ENCODE results near the gene FBXO24.
"Not testable (repeated sequence)": the region's sequence is repeated elsewhere in the genome, so short reads cannot be mapped to it uniquely, and the experiment has no call there.

FBXO24 gene

GRCh38 chr7:100540073-100540723 lies 45.9 kb upstream of the FBXO24 start:
- no peaks in the 10 kb centered on the region for H3K9me3 ChIP-seq (ENCODE audit: severe bottlenecking)
- no peak for ATAC-seq (ENCODE audit: low read depth)
- H3K4me3 ChIP-seq (ENCODE audit: severe bottlenecking), result peak overlapping the region; percentile 82

GRCh38 chr7:100541309-100541708 lies 44.8 kb upstream of the FBXO24 start:
- H3K27me3 ChIP-seq (ENCODE audit: insufficient read depth, poor library complexity, severe bottlenecking); ATAC-seq (ENCODE audit: low read depth); H3K9me3 ChIP-seq (ENCODE audit: severe bottlenecking); H3K4me3 ChIP-seq (ENCODE audit: severe bottlenecking); DNase-seq (ENCODE audit: low spot score); H3K36me3 ChIP-seq (ENCODE audit: low read depth); H3K27ac ChIP-seq (ENCODE audit: poor library complexity, severe bottlenecking): not testable (repeated sequence)
- peaks cover 32% of the 10 kb centered on the region for H3K4me1 ChIP-seq (ENCODE audit: insufficient read depth, poor library complexity, severe bottlenecking)

More at GRCh38 chr7:100540073-100540723, 45.9 kb upstream of the FBXO24 start:
- TF ChIP-seq, protein P1, sequence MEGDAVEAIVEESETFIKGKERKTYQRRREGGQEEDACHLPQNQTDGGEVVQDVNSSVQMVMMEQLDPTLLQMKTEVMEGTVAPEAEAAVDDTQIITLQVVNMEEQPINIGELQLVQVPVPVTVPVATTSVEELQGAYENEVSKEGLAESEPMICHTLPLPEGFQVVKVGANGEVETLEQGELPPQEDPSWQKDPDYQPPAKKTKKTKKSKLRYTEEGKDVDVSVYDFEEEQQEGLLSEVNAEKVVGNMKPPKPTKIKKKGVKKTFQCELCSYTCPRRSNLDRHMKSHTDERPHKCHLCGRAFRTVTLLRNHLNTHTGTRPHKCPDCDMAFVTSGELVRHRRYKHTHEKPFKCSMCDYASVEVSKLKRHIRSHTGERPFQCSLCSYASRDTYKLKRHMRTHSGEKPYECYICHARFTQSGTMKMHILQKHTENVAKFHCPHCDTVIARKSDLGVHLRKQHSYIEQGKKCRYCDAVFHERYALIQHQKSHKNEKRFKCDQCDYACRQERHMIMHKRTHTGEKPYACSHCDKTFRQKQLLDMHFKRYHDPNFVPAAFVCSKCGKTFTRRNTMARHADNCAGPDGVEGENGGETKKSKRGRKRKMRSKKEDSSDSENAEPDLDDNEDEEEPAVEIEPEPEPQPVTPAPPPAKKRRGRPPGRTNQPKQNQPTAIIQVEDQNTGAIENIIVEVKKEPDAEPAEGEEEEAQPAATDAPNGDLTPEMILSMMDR (IDR thresholded peaks at IDR 0.05; ENCODE audit: poor library complexity, severe bottlenecking), result no peak
- Histone ChIP-seq H3K27ac (ENCODE audit: poor library complexity, severe bottlenecking) (peak overlapping the region; percentile 22), H3K27me3 (ENCODE audit: insufficient read depth, poor library complexity, severe bottlenecking) (no peaks in the 10 kb centered on the region), H3K4me1 (ENCODE audit: insufficient read depth, poor library complexity, severe bottlenecking) (peaks cover 23% of the 10 kb centered on the region), H3K36me3 (ENCODE audit: low read depth) (no peaks in the 10 kb centered on the region)
- no peak for DNase-seq (ENCODE audit: low spot score)

DNA sequence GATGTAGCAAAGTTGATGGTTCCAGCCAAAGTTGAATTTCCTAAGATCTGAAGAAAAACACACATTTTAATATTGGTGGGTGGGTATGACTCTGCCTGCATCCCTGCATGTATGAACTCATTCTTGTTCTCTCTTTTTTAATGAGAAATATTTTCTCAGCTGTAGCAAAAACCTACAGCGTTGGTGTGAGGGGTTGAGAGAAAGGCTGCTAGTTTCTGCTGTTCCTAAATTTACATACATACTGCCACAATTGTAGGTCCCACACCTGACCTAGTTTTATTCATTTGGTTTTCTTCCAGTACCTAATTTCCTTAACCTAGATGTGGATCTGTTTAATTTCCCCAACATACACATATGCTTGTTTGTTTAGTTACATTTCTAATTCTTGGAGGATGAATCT lies 42.5 kb upstream of the FBXO24 start:
- Histone ChIP-seq H3K36me3 (ENCODE audit: low read depth) (peaks cover 1% of the 10 kb centered on the region), H3K27ac (ENCODE audit: poor library complexity, severe bottlenecking) (peak overlapping the region; percentile 98), H3K9me3 (ENCODE audit: severe bottlenecking) (no peaks in the 10 kb centered on the region), H3K4me3 (ENCODE audit: severe bottlenecking) (no peak overlapping the region), H3K4me1 (ENCODE audit: insufficient read depth, poor library complexity, severe bottlenecking) (peaks cover 45% of the 10 kb centered on the region), H3K27me3 (ENCODE audit: insufficient read depth, poor library complexity, severe bottlenecking) (no peaks in the 10 kb centered on the region)
- no peak for ATAC-seq (ENCODE audit: low read depth)
- no peak for DNase-seq (ENCODE audit: low spot score)
- TF ChIP-seq, protein P1 (IDR thresholded peaks at IDR 0.05; ENCODE audit: poor library complexity, severe bottlenecking), result no peak

DNA sequence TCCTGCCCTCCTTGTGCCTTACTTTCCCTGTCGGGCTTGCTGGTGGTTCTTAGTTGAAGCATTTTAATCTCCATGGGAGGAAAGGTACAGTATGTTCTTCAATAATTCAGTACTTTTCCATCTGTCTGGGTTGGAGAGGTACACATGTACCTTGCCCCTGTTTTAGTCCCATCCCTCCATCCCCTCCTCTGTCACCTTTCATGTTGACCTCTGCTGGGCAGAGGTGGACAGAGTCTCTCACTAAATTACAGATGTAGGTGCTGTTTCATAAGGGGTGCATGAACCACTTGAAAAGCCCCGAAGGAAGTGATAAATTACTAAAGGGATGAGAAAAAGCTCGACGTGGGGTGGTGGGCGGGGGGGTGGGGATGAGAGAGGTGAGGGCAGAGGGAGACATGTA lies 41.7 kb upstream of the FBXO24 start:
- TF ChIP-seq, protein P1 (IDR thresholded peaks at IDR 0.05; ENCODE audit: poor library complexity, severe bottlenecking), result no peak
- no peaks in the 10 kb centered on the region for H3K27me3 ChIP-seq (ENCODE audit: insufficient read depth, poor library complexity, severe bottlenecking)
- H3K27ac ChIP-seq (ENCODE audit: poor library complexity, severe bottlenecking), result peak overlapping the region; percentile 98
- H3K4me1 ChIP-seq (ENCODE audit: insufficient read depth, poor library complexity, severe bottlenecking), result peaks cover 45% of the 10 kb centered on the region
- ATAC-seq (ENCODE audit: low read depth), result no peak
- no peak for DNase-seq (ENCODE audit: low spot score)
- no peaks in the 10 kb centered on the region for H3K9me3 ChIP-seq (ENCODE audit: severe bottlenecking)
- H3K4me3 ChIP-seq (ENCODE audit: severe bottlenecking), result no peak overlapping the region
- peaks cover 9% of the 10 kb centered on the region for H3K36me3 ChIP-seq (ENCODE audit: low read depth)

DNA sequence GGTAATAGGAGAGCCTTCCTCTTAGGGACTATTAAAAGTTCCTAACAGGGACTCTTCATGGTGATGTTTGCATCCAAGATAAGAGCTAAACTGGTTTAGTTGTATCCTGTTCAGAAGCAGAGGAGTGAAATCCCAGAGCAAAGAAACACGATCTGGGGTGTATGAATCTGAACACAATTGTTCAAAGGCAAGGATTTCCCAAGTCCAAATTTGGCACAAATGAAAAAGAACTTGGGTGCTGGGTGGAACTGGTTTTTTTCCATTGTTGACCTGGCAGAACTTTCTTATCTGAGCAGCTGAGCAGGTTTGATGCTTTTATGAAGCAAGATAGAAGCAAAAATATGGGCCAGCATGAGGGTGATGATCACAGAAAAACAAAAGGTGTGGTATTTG lies 41.2 kb upstream of the FBXO24 start:
- Histone ChIP-seq H3K36me3 (ENCODE audit: low read depth) (peaks cover 15% of the 10 kb centered on the region), H3K9me3 (ENCODE audit: severe bottlenecking) (no peaks in the 10 kb centered on the region), H3K4me1 (ENCODE audit: insufficient read depth, poor library complexity, severe bottlenecking) (peaks cover 45% of the 10 kb centered on the region), H3K27ac (ENCODE audit: poor library complexity, severe bottlenecking) (peak overlapping the region; percentile 98), H3K4me3 (ENCODE audit: severe bottlenecking) (no peak overlapping the region), H3K27me3 (ENCODE audit: insufficient read depth, poor library complexity, severe bottlenecking) (no peaks in the 10 kb centered on the region)
- ATAC-seq (ENCODE audit: low read depth) (no peak; the same call in 2 of the 3 replicates), DNase-seq (ENCODE audit: low spot score) (no peak)
- TF ChIP-seq, protein P1 (IDR thresholded peaks at IDR 0.05; ENCODE audit: poor library complexity, severe bottlenecking), result no peak
